ENCODE results near the gene SND1.

SND1 gene

DNA sequence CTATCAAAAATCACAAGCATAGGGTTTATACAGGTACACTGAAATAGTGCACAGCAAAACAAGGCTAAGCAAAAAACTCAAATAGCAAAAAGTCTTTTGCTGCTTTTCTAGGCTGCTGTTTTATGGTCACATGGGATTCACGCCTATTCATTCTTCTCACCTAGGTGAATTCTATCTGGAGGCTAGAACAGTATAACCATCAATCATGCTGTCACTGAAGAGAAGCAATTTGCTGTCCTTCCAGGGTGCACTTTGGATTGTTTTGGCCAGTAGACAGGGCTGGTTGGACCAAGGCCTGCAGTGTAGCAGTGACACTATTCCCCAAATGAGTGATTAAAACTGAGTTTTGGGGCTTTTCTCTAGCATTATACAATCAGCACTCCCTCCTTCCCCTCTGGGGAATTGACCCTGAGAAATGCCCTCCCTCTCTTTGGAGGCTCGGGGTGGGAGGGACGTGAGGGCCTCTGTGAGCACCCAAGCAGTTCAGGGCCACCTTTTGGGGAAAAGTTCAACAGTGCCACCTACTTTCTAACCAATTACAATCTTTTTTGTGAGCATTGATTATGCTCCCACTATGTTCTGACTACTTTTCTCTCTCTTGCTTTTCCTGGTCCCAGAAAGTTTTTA, 16.2 kb upstream of the SND1 start (continued):
- TF ChIP-seq, protein P1, sequence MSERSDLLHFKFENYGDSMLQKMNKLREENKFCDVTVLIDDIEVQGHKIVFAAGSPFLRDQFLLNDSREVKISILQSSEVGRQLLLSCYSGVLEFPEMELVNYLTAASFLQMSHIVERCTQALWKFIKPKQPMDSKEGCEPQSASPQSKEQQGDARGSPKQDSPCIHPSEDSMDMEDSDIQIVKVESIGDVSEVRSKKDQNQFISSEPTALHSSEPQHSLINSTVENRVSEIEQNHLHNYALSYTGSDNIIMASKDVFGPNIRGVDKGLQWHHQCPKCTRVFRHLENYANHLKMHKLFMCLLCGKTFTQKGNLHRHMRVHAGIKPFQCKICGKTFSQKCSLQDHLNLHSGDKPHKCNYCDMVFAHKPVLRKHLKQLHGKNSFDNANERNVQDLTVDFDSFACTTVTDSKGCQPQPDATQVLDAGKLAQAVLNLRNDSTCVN (tag by site-specific recombination; optimal IDR thresholded peaks at IDR 0.05): no peak
- no peak for TF ChIP-seq ZNF16 (tag by site-specific recombination; IDR thresholded peaks at IDR 0.05; ENCODE audit: low read depth)
- no peak for TF ChIP-seq IKZF3 (tag by site-specific recombination; IDR thresholded peaks at IDR 0.05)

DNA sequence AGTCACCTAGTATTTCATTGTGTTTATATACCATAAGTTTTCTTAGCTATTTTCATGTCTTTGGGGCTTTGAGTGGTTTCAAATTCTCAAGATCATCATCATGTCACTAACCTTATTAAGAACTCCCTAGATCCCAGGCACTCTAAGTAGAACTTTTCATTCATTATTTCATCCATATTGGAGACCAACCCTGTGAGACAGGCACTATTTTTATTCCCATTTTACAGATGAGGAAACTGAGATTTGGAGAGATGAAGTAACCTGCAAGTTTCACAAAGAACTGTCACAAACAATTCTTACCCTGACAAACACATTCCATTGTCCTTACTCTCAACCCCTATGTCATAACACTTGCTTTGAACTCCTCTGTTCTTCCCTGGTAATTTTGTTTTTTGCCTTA, 13.8 kb upstream of the SND1 start:
- Histone ChIP-seq H3K27ac (ENCODE audit: extremely low read depth, low read depth, low read length) (no peak overlapping the region), H3K4me1 (ENCODE audit: control insufficient read depth, insufficient read depth, low read length) (no peaks in the 10 kb centered on the region), H3K9me3 (ENCODE audit: control insufficient read depth, insufficient read depth, low read depth, low read length) (no peaks in the 10 kb centered on the region), H3K36me3 (ENCODE audit: control insufficient read depth in 2 of 2, insufficient read depth in 1 of 2, low read length in 2 of 2) (no peaks in the 10 kb centered on the region), H3K4me3 (ENCODE audit: low read depth, low read length) (no peak overlapping the region)
- POLR2A ChIA-PET: no interaction called here
- TF ChIP-seq MYNN (tag by site-specific recombination; IDR thresholded peaks at IDR 0.05; ENCODE audit: borderline replicate concordance) (no peak), KLF16 (tag by site-specific recombination; IDR thresholded peaks at IDR 0.05) (no peak), TRIM28 (IDR thresholded peaks at IDR 0.05; ENCODE audit: borderline replicate concordance, low read length) (no peak), ZNF335 (tag by site-specific recombination; conservative IDR thresholded peaks at IDR 0.05) (no peak), ZNF585B (tag by site-specific recombination; IDR thresholded peaks at IDR 0.05) (no peak), SP7 (tag by site-specific recombination; IDR thresholded peaks at IDR 0.05) (no peak), ZNF202 (tag by site-specific recombination; IDR thresholded peaks at IDR 0.05; ENCODE audit: borderline replicate concordance) (no peak), HOXD13 (CRISPR knock-in tag; IDR thresholded peaks at IDR 0.05; ENCODE audit: borderline replicate concordance) (no peak), ZNF707 (tag by site-specific recombination; IDR thresholded peaks at IDR 0.05) (no peak), GLI4 (tag by site-specific recombination; IDR thresholded peaks at IDR 0.05) (no peak), KLF1 (tag by site-specific recombination; IDR thresholded peaks at IDR 0.05) (no peak), ZNF837 (tag by site-specific recombination; IDR thresholded peaks at IDR 0.05) (no peak), ZNF571 (tag by site-specific recombination; IDR thresholded peaks at IDR 0.05) (no peak)
- TF ChIP-seq, protein P2, sequence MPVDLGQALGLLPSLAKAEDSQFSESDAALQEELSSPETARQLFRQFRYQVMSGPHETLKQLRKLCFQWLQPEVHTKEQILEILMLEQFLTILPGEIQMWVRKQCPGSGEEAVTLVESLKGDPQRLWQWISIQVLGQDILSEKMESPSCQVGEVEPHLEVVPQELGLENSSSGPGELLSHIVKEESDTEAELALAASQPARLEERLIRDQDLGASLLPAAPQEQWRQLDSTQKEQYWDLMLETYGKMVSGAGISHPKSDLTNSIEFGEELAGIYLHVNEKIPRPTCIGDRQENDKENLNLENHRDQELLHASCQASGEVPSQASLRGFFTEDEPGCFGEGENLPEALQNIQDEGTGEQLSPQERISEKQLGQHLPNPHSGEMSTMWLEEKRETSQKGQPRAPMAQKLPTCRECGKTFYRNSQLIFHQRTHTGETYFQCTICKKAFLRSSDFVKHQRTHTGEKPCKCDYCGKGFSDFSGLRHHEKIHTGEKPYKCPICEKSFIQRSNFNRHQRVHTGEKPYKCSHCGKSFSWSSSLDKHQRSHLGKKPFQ (tag by site-specific recombination; IDR thresholded peaks at IDR 0.05): no peak
- TF ChIP-seq, protein P3, sequence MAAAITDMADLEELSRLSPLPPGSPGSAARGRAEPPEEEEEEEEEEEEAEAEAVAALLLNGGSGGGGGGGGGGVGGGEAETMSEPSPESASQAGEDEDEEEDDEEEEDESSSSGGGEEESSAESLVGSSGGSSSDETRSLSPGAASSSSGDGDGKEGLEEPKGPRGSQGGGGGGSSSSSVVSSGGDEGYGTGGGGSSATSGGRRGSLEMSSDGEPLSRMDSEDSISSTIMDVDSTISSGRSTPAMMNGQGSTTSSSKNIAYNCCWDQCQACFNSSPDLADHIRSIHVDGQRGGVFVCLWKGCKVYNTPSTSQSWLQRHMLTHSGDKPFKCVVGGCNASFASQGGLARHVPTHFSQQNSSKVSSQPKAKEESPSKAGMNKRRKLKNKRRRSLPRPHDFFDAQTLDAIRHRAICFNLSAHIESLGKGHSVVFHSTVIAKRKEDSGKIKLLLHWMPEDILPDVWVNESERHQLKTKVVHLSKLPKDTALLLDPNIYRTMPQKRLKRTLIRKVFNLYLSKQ (tag by site-specific recombination; IDR thresholded peaks at IDR 0.05; ENCODE audit: borderline replicate concordance): no peak
- TF ChIP-seq, protein P4, sequence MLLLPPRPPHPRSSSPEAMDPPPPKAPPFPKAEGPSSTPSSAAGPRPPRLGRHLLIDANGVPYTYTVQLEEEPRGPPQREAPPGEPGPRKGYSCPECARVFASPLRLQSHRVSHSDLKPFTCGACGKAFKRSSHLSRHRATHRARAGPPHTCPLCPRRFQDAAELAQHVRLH (tag by site-specific recombination; IDR thresholded peaks at IDR 0.05): no peak
- TF ChIP-seq, protein P5, sequence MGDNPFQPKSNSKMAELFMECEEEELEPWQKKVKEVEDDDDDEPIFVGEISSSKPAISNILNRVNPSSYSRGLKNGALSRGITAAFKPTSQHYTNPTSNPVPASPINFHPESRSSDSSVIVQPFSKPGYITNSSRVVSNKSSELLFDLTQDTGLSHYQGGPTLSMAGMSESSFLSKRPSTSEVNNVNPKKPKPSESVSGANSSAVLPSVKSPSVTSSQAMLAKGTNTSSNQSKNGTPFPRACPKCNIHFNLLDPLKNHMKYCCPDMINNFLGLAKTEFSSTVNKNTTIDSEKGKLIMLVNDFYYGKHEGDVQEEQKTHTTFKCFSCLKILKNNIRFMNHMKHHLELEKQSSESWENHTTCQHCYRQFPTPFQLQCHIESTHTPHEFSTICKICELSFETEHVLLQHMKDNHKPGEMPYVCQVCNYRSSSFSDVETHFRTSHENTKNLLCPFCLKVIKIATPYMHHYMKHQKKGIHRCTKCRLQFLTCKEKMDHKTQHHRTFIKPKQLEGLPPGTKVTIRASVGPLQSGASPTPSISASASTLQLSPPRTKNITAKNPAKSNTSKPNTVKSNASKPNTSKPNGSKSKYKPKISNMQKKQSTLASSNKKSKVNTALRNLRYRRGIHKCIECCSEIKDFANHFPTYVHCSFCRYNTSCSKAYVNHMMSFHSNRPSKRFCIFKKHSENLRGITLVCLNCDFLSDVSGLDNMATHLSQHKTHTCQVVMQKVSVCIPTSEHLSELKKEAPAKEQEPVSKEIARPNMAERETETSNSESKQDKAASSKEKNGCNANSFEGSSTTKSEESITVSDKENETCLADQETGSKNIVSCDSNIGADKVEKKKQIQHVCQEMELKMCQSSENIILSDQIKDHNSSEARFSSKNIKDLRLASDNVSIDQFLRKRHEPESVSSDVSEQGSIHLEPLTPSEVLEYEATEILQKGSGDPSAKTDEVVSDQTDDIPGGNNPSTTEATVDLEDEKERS (tag by site-specific recombination; IDR thresholded peaks at IDR 0.05): no peak
- TF ChIP-seq, protein P6, sequence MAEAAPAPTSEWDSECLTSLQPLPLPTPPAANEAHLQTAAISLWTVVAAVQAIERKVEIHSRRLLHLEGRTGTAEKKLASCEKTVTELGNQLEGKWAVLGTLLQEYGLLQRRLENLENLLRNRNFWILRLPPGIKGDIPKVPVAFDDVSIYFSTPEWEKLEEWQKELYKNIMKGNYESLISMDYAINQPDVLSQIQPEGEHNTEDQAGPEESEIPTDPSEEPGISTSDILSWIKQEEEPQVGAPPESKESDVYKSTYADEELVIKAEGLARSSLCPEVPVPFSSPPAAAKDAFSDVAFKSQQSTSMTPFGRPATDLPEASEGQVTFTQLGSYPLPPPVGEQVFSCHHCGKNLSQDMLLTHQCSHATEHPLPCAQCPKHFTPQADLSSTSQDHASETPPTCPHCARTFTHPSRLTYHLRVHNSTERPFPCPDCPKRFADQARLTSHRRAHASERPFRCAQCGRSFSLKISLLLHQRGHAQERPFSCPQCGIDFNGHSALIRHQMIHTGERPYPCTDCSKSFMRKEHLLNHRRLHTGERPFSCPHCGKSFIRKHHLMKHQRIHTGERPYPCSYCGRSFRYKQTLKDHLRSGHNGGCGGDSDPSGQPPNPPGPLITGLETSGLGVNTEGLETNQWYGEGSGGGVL (tag by site-specific recombination; IDR thresholded peaks at IDR 0.05): no peak
- TF ChIP-seq, protein P7, sequence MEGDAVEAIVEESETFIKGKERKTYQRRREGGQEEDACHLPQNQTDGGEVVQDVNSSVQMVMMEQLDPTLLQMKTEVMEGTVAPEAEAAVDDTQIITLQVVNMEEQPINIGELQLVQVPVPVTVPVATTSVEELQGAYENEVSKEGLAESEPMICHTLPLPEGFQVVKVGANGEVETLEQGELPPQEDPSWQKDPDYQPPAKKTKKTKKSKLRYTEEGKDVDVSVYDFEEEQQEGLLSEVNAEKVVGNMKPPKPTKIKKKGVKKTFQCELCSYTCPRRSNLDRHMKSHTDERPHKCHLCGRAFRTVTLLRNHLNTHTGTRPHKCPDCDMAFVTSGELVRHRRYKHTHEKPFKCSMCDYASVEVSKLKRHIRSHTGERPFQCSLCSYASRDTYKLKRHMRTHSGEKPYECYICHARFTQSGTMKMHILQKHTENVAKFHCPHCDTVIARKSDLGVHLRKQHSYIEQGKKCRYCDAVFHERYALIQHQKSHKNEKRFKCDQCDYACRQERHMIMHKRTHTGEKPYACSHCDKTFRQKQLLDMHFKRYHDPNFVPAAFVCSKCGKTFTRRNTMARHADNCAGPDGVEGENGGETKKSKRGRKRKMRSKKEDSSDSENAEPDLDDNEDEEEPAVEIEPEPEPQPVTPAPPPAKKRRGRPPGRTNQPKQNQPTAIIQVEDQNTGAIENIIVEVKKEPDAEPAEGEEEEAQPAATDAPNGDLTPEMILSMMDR (tag by site-specific recombination; IDR thresholded peaks at IDR 0.05): no peak
- TF ChIP-seq, protein P8, sequence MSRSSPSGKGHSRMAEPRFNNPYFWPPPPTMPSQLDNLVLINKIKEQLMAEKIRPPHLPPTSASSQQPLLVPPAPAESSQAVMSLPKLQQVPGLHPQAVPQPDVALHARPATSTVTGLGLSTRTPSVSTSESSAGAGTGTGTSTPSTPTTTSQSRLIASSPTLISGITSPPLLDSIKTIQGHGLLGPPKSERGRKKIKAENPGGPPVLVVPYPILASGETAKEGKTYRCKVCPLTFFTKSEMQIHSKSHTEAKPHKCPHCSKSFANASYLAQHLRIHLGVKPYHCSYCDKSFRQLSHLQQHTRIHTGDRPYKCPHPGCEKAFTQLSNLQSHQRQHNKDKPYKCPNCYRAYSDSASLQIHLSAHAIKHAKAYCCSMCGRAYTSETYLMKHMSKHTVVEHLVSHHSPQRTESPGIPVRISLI (tag by site-specific recombination; IDR thresholded peaks at IDR 0.05): no peak
- CTCF ChIA-PET: interaction anchor here (2.1 kb wide), 1 partner anchor 9 kb away, joined by 8 read pairs; no protein-coding TSS in a partner anchor
